H9 (cell line): ENCODE measurements around the gene MRM3. TPM values are rescaled to one million over a fixed set of nuclear protein-coding genes. Genes with fewer than 3 reads are reported as not detected.

ENCODE experiments used
- DNase-seq: peaks from one replicate; pipeline ENCODE4 v3.0.0-alpha.2; 2017
- H2AFZ ChIP-seq: one replicate; pipeline ENCODE4 v1.6.1; 2013; ENCODE audit warnings: mild to moderate bottlenecking, low read length, control low read depth, moderate library complexity
- H2AK5ac ChIP-seq: 2 replicates; pipeline ENCODE4 v1.6.1; 2013; ENCODE audit warnings: low read length, control low read depth, mixed read lengths; ENCODE audit not compliant: insufficient read length
- H2BK120ac ChIP-seq: one replicate; pipeline ENCODE4 v1.6.1; 2013; ENCODE audit warnings: low read depth, mild to moderate bottlenecking, low read length, control low read depth, inconsistent platforms; ENCODE audit not compliant: poor library complexity, severe bottlenecking
- H2BK12ac ChIP-seq: 2 replicates; pipeline ENCODE4 v1.6.1; 2013; ENCODE audit warnings: low read length, control low read depth, mixed read lengths, low read depth; ENCODE audit not compliant: insufficient read length
- H2BK15ac ChIP-seq: 2 replicates; pipeline ENCODE4 v1.6.1; 2013; ENCODE audit warnings: low read depth, low read length, control low read depth
- H2BK20ac ChIP-seq: one replicate; pipeline ENCODE4 v1.6.1; 2013; ENCODE audit warnings: low read depth, mild to moderate bottlenecking, low read length, control low read depth, inconsistent platforms; ENCODE audit not compliant: poor library complexity, severe bottlenecking
- H2BK5ac ChIP-seq: 2 replicates; pipeline ENCODE4 v1.6.1; 2013; ENCODE audit warnings: low read length, control low read depth, mixed read lengths; ENCODE audit not compliant: insufficient read length
- H3K14ac ChIP-seq: 2 replicates; pipeline ENCODE4 v1.6.1; 2013; ENCODE audit warnings: low read length, control low read depth; ENCODE audit not compliant: insufficient read depth
- H3K18ac ChIP-seq: 2 replicates; pipeline ENCODE4 v1.6.1; 2013; ENCODE audit warnings: low read depth, mild to moderate bottlenecking, mixed read lengths, low read length, control low read depth; ENCODE audit not compliant: insufficient read length
- H3K23ac ChIP-seq: 2 replicates; pipeline ENCODE4 v1.6.1; 2013; ENCODE audit warnings: low read length, control low read depth, mixed read lengths, low read depth; ENCODE audit not compliant: insufficient read length
- H3K23me2 ChIP-seq: 2 replicates; pipeline ENCODE4 v1.6.1; 2013; ENCODE audit warnings: low read depth, mild to moderate bottlenecking, mixed read lengths, low read length, control low read depth; ENCODE audit not compliant: insufficient read length, poor library complexity, severe bottlenecking
- H3K27ac ChIP-seq: 2 replicates; pipeline ENCODE4 v1.5.1; 2013; ENCODE audit warnings: low read length, control low read depth, mixed read lengths, low read depth; ENCODE audit not compliant: insufficient read length
- H3K27me3 ChIP-seq: 2 replicates; pipeline ENCODE4 v1.6.1; 2013; ENCODE audit warnings: low read length, control low read depth, inconsistent platforms; ENCODE audit not compliant: insufficient read depth
- H3K4ac ChIP-seq: 2 replicates; pipeline ENCODE4 v1.6.1; 2013; ENCODE audit warnings: low read depth, mild to moderate bottlenecking, control low read depth, inconsistent platforms, low read length, moderate library complexity
- H3K4me1 ChIP-seq: 2 replicates; pipeline ENCODE4 v1.6.1; 2013; ENCODE audit warnings: low read length, control low read depth, inconsistent platforms; ENCODE audit not compliant: insufficient read depth
- H3K4me2 ChIP-seq: 2 replicates; pipeline ENCODE4 v1.6.1; 2013; ENCODE audit warnings: low read length, control low read depth, mixed read lengths; ENCODE audit not compliant: insufficient read length, insufficient read depth
- H3K56ac ChIP-seq: 2 replicates; pipeline ENCODE4 v1.6.1; 2013; ENCODE audit warnings: low read depth, mild to moderate bottlenecking, mixed read lengths, low read length, control low read depth; ENCODE audit not compliant: insufficient read length
- H3K79me1 ChIP-seq: 2 replicates; pipeline ENCODE4 v1.6.1; 2013; ENCODE audit warnings: low read depth, mild to moderate bottlenecking, moderate library complexity, low read length, control low read depth, inconsistent platforms; ENCODE audit not compliant: insufficient read depth, poor library complexity, severe bottlenecking
- H3K79me2 ChIP-seq: 2 replicates; pipeline ENCODE4 v1.6.1; 2013; ENCODE audit warnings: low read length, control low read depth, inconsistent platforms; ENCODE audit not compliant: insufficient read depth
- H3K9ac ChIP-seq: 2 replicates; pipeline ENCODE4 v1.6.1; 2013; ENCODE audit warnings: low read length, control low read depth, mixed read lengths; ENCODE audit not compliant: insufficient read length; ENCODE audit errors: extremely low read depth
- H3K9me3 ChIP-seq: one replicate; pipeline ENCODE4 v1.6.1; 2013; ENCODE audit warnings: low read depth, low read length, inconsistent platforms; ENCODE audit not compliant: control insufficient read depth
- H3T11ph ChIP-seq: one replicate; pipeline ENCODE4 v1.6.1; 2013; ENCODE audit warnings: mild to moderate bottlenecking, low read length, control low read depth, inconsistent platforms
- H4K20me1 ChIP-seq: one replicate; pipeline ENCODE4 v1.6.1; 2013; ENCODE audit not compliant: control insufficient read depth, insufficient read length, insufficient read depth
- H4K5ac ChIP-seq: 2 replicates; pipeline ENCODE4 v1.6.1; 2013; ENCODE audit warnings: low read depth, mild to moderate bottlenecking, mixed read lengths, low read length, control low read depth; ENCODE audit not compliant: insufficient read length
- H4K8ac ChIP-seq: replicated peaks from 2 replicates; pipeline ENCODE4 v1.6.1; 2013; ENCODE audit warnings: low read length, control low read depth, mixed read lengths, low read depth; ENCODE audit not compliant: insufficient read length
- H4K91ac ChIP-seq: 2 replicates; pipeline ENCODE4 v1.6.1; 2013; ENCODE audit warnings: low read depth, mild to moderate bottlenecking, moderate library complexity, mixed read lengths, low read length, control low read depth; ENCODE audit not compliant: insufficient read length
- H3K27ac Mint-ChIP-seq, 3 experiments: 2 replicates in 2 of 3; 3 replicates in 1 of 3; pipeline ENCODE4 v1.8.0; 2020 to 2021; ENCODE audit warnings: mixed read lengths in 3 of 3, mild to moderate bottlenecking in 1 of 3, moderate library complexity in 1 of 3
- H3K27me3 Mint-ChIP-seq: 2 replicates; pipeline ENCODE4 v1.8.0; 2021; ENCODE audit warnings: low read depth, mild to moderate bottlenecking, moderate library complexity, mixed read lengths
- H3K36me3 Mint-ChIP-seq, 3 experiments: 2 replicates in 2 of 3; 3 replicates in 1 of 3; pipeline ENCODE4 v1.8.0; 2020 to 2021; ENCODE audit warnings: low read depth in 3 of 3, mixed read lengths in 3 of 3; ENCODE audit not compliant: insufficient read depth in 1 of 3
- H3K4me1 Mint-ChIP-seq, 2 experiments: 2 replicates each; pipeline ENCODE4 v1.8.0; 2020; ENCODE audit warnings: mixed read lengths in 2 of 2
- H3K4me3 Mint-ChIP-seq, 2 experiments: 2 replicates in 1 of 2; 3 replicates in 1 of 2; pipeline ENCODE4 v1.8.0; 2020 to 2021; ENCODE audit warnings: mild to moderate bottlenecking in 2 of 2, mixed read lengths in 2 of 2, moderate library complexity in 1 of 2
- H3K9me3 Mint-ChIP-seq, 2 experiments: 2 replicates in 1 of 2; 3 replicates in 1 of 2; pipeline ENCODE4 v1.8.0; 2020; ENCODE audit warnings: mild to moderate bottlenecking in 2 of 2, mixed read lengths in 2 of 2, moderate library complexity in 1 of 2
- WGBS: extraction: QIAGEN DNeasy Blood & Tissue Kit; methylation state at CpG from one replicate; pipeline ENCODE4 v1.1.7; 2013; ENCODE audit warnings: missing lambda C conversion rate, low lambda C conversion rate, mixed read lengths; ENCODE audit not compliant: insufficient read length; ENCODE audit errors: extremely low coverage; 5-methylcytosine and 5-hydroxymethylcytosine counted together
- total RNA-seq: library from RNA; stranded (reverse); gene quantifications from 2 replicates; pipeline ENCODE4 v1.2.1, GENCODE V29; 2021
- TF ChIP-seq, protein P1 (sequence below): fragments of 200-600 bp; sonication (generic); conservative IDR thresholded peaks from 3 replicates; pipeline ENCODE4 v1.8.0; 2021; ENCODE audit warnings: antibody characterized with exemption, mild to moderate bottlenecking

Gene MRM3
- total RNA-seq, 1 experiment from 2014 or later: 25.3 TPM

DNA sequence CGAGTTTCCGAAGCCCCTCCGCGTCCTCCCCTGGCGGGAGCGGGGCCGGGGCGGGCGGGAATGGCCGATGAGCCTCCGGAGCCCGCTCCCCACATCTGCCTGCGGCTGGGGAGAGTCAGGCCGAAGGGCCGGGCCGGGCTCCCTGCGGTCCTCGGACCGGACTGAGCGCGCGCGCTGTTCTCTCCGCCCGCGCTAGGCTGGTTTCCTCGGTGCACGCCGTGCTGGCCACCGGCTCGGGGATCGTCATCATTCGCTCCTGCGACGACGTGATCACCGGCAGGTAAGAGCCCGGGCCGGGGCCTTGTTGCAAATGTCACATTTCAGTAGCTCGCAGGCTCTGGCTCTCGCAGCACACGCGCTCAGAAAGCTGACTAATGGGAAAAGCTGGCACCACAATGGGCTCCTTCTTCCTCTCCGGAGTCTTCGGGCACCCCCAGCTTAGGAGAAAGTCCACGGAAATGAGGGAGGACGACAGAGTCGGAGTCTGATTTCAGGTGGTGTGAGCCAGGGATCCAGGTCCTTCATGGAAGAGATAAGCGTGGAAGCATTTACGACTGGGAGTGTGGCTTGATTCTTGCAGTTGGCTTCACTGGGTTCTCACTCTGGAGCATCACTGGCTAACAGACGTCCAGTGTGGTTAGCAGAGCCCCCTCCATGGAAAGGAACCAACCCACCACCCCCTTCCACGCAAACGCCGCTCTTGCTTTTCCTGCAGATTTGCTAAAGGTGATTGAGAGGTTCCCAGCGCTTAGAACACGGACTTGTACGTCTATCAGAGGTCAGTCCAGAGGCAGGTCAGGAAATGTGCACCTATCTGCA, 49.0 kb upstream of the MRM3 start:
- Histone ChIP-seq H3K56ac (no peak overlapping the region), H3K23me2 (peaks cover 6% of the 10 kb centered on the region), H2BK120ac (no peak overlapping the region), H3K79me1 (no peaks in the 10 kb centered on the region), H2BK15ac (no peak overlapping the region), H3K27me3 (no peaks in the 10 kb centered on the region), H4K5ac (no peak overlapping the region), H3K9ac (peak overlapping the region; percentile 52), H4K8ac (no peak overlapping the region), H3K4ac (no peak overlapping the region), H3K18ac (peak overlapping the region; percentile 32), H3K4me1 (no peaks in the 10 kb centered on the region), H3K23ac (no peak overlapping the region), H2BK20ac (no peak overlapping the region), H3K27ac (no peak overlapping the region), H4K20me1 (no peaks in the 10 kb centered on the region), H3K9me3 (no peaks in the 10 kb centered on the region), H3K4me2 (peak overlapping the region; percentile 87), H2BK12ac (no peak overlapping the region), H3T11ph (no peak overlapping the region), H2BK5ac (no peak overlapping the region), H2AK5ac (no peak overlapping the region), H4K91ac (no peak overlapping the region), H3K79me2 (no peaks in the 10 kb centered on the region), H2AFZ (no peak overlapping the region), H3K14ac (peak overlapping the region; percentile 73; the same call in 1 of the 2 replicates)
- peak overlapping the region in 2 of 3 experiments; percentile 22 to 52; a peak in 3 of 7 replicates for H3K27ac Mint-ChIP-seq
- no peak for DNase-seq
- no CpG with 5 or more reads among the region's 57 CpGs for WGBS
- H3K4me1 Mint-ChIP-seq: peaks cover 8 to 23% of the 10 kb centered on the region in 2 experiments
- H3K9me3 Mint-ChIP-seq: no peaks in the 10 kb centered on the region
- peak overlapping the region; percentile 89 to 94 for H3K4me3 Mint-ChIP-seq
- TF ChIP-seq, protein P1, sequence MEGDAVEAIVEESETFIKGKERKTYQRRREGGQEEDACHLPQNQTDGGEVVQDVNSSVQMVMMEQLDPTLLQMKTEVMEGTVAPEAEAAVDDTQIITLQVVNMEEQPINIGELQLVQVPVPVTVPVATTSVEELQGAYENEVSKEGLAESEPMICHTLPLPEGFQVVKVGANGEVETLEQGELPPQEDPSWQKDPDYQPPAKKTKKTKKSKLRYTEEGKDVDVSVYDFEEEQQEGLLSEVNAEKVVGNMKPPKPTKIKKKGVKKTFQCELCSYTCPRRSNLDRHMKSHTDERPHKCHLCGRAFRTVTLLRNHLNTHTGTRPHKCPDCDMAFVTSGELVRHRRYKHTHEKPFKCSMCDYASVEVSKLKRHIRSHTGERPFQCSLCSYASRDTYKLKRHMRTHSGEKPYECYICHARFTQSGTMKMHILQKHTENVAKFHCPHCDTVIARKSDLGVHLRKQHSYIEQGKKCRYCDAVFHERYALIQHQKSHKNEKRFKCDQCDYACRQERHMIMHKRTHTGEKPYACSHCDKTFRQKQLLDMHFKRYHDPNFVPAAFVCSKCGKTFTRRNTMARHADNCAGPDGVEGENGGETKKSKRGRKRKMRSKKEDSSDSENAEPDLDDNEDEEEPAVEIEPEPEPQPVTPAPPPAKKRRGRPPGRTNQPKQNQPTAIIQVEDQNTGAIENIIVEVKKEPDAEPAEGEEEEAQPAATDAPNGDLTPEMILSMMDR: no peak
- H3K27me3 Mint-ChIP-seq: peaks cover 7% of the 10 kb centered on the region
- H3K36me3 Mint-ChIP-seq: peaks cover 25 to 46% (median 34%) of the 10 kb centered on the region in 3 experiments
